ENCODE data around the gene GPR45. TPM values are rescaled to one million over a fixed set of nuclear protein-coding genes. Genes with fewer than 3 reads are reported as not detected.

GPR45 gene
- total RNA-seq, 1 donor = not detected

Other genes with a start within 250 kb of the GPR45 start
- 20.6 and 22.9 TPM in 2 replicates for gene MRPS9, start 203.7 kb upstream of the GPR45 start, total RNA-seq
- gene TGFBRAP1, start 88.0 kb downstream of the GPR45 start, total RNA-seq = 29.4 and 33.2 TPM in 2 replicates
- 12.9 and 23.7 TPM in 2 replicates for gene C2orf49, start 95.8 kb downstream of the GPR45 start, total RNA-seq
- 343 and 346 TPM in 2 replicates for gene FHL2, start 157.3 kb downstream of the GPR45 start, total RNA-seq

All from fibroblast of villous mesenchyme (primary cell).